GM18520 (cell line): Measurements from ENCODE around the gene IGFL4.

Source experiments
- ATAC-seq: cut with Tn5 transposase; IDR thresholded peaks from one replicate; pipeline ENCODE4 v1.9.1; 2021; ENCODE audit not compliant: unreplicated experiment

Gene IGFL4

DNA sequence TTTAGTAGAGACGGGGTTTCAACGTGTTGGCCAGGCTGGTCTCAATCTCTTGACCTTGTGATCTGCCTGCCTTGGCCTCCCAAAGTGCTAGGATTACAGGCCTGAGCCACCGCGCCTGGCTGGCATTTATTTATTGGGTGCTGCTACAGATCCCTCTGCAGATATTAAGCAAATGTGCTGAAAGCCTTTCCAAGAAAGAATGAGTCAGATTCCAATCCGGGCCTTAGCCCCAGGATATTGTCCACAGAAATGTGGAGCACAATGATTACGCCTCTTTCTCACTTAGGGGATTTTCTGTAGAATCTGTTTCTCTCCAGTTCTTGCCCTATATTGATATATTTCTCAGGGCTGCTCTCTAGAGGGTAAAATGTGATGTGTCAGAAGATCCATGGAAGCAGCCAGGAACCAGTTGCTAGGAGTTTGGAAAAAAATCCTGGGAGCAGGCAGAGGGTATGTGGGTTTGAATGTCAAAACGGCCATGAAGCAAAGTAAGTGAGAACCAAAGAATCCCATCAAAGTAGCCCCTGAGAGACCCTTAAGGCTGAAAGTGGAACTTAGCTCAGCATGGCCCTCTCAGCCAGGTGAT, 24.8 kb upstream of the IGFL4 start:
- no peak for ATAC-seq

DNA sequence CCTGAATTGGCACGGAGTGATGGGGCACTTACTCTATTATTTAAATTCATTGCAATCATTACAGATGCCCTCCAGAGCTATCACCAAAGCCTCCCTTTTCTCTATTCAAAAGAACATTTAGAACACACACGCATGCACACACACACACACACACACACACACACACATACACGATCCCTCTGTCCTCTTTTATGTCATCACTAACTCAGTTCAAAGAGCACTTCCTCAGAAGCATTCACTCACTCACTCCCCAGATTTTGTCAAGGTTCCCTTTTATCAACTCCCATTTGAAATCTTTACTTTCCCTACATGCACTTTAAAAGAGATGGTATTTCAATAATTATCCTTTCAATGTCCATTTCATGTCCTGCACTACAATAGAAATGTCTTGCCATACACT, 22.4 kb upstream of the IGFL4 start:
- ATAC-seq: no peak

DNA sequence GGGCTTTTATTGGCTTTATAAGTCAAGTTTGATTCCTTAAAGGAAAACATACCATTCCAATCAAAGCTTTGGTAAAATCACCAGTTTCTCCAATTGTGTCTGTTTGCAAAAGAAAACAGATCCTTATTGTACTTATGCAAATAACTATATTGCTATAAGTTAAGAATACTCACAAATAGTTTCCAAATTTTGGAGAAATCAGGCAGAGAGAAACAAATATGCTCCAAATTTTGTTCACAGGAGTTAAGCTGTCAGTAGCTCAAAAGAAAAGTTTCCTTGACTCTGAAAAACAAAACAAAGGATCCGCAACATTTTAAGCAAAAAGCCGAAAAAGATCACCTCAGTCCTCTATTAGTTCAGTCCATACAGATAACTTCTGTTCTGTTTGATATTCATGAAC, 19.2 kb upstream of the IGFL4 start:
- no peak for ATAC-seq

DNA sequence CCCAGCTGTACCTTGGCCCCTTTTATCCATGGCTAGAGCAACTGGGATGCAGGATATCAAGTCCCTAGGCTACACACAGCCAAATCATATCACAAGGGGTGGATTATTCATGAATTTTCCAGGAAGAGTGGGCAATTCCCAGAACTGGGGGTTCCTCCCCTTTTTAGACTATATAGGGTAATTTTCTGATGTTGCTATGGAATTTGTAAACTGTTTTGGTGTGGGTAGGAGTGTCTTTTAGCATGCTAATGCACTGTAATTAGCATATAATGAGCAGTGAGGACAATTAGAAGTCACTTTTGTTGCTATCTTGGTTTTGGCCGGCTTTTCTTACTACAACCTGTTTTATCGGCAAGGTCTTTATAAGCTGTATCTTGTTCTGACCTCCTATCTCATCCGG, 18.0 kb upstream of the IGFL4 start:
- no peak for ATAC-seq

DNA sequence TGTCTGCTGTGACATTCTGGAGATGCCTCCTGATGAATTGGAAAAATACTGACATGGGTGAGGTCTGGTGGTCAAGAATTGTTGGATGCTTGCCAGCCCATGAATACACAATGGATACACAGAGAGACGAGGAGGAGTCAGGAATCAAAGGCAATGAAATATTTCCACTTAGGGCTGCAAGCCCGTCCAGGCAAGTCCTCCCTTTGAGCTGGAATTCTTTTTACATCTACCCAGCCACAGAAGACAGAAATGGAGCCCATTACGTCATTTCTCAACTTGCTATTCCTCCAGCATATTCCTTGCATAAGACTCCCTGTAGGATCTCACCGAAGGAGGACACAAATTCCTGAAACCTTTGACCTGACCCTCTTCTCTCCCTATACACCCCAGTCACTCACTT, 15.7 kb upstream of the IGFL4 start:
- no peak for ATAC-seq

DNA sequence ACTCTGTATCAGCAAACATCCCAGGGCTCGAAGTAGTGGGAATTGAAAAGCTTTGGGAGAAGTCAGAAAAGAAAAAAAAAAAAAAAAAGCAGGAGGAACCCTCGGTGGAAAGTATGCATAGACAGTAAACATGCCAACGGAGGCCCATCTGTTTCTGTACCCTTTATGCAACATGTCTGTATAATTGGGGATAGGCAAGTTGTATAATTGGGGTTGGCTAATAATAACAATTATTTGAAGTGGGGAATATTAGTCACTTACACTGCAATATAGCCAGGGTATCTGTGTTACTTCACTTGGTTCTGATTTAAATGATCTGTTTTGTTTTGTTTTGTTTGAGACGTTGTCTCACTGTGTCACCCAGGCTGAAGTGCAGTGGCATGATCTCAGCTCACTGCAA, 12.1 kb upstream of the IGFL4 start:
- ATAC-seq: no peak

DNA sequence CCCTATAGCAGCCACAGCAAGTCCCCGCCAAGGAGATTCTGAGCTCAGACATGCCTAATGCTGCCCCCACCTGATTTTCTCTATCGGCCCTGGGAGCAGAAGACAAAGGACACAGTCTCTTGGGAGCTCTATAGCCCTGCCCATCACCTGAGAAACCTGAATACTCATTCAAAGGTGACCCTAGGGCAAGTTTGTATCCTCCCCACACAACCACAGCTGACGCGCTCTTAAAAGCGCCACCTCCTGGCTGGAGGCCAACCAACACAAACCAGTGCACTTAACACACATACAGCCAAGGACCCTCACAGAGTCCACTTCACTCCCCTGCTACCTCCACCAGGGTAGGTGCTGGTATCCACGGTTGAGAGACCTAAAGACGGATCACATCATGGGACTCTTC, 8.8 kb upstream of the IGFL4 start:
- ATAC-seq: no peak

DNA sequence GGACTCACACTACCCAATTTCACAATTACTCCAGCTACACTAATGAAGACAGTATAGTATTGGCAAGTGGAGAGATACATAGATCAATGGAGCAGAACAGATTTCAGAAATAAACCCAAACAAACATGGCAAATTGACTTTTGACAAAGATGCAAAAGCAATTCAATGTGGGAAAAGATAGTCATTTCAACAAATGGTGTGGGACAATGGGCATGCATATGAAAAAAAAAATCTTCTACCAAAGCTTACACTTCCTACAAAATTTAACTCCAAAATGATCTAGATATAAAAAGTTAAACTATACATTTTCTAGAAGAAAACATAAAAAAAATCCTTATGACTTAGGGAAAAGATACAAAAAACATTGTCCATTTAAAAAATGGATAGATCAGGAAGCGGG, 2.7 kb upstream of the IGFL4 start:
- ATAC-seq: no peak

DNA sequence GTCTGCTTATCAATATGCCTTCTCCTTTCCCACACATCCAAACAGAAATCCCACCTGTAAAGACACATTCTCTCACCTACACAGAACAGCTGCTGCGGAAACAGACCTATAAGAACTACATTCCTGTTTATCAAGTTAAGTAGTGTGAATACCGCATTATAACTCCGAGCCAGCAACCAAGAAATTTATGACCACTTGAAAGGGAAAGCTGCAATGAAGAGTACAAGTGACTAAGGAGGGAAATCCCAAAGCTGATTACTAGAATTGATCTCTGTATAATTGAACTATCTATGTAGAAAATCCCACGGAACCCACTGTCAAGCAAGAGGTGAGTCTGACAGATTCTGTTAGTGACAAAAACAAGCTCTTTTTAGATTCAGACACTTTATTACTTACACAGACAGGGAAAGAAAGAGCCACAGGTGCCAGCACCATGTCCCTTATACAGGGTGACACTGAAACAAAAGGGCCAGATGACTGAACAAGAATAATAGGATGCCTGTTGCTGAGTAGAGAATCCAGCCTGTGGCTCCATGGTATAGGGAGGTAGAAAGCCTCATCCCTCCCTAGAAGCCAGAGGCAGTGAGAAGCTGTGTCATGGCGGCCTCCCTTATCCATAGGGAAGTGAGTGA, 1.6 kb upstream of the IGFL4 start:
- ATAC-seq: no peak

DNA sequence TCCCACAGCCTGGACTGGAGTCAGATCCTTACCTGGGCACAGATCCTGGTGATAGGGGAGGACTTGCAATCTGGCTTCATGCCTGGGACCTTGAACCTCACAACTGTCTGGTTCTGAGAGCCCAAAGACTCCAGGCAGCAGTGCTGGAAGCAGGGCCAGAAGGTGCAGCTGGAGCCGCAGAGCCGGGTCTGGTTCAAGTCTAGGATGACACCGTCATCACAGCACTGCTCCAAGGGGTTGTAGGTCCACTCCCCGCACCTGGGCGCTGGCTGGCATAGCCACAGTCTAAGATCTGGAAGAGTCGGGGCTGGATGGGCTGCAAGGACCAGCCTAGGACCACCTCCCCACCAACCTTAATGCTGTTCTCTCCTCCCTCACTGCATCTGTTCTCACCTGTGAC, 677 bp downstream of the IGFL4 start:
- ATAC-seq: no peak

DNA sequence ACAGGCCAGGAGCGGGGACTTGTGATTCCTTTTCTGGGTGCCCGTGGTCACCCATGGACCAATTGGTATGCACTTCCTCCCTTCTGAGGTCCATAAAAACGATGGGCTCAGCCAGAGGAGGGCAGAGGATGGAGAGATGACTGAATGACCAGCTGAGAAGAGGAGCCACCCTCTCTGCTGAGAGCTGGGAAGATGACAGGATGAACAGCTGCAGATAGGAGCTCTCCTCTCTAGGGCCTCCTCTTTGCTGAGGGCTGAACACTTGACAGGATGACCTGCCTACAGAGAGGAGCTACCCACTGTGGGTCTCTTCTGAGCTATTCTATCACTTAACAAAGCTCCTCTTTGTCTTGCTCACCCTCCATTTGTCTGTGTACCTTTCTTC, 4.1 kb downstream of the IGFL4 start:
- no peak for ATAC-seq

DNA sequence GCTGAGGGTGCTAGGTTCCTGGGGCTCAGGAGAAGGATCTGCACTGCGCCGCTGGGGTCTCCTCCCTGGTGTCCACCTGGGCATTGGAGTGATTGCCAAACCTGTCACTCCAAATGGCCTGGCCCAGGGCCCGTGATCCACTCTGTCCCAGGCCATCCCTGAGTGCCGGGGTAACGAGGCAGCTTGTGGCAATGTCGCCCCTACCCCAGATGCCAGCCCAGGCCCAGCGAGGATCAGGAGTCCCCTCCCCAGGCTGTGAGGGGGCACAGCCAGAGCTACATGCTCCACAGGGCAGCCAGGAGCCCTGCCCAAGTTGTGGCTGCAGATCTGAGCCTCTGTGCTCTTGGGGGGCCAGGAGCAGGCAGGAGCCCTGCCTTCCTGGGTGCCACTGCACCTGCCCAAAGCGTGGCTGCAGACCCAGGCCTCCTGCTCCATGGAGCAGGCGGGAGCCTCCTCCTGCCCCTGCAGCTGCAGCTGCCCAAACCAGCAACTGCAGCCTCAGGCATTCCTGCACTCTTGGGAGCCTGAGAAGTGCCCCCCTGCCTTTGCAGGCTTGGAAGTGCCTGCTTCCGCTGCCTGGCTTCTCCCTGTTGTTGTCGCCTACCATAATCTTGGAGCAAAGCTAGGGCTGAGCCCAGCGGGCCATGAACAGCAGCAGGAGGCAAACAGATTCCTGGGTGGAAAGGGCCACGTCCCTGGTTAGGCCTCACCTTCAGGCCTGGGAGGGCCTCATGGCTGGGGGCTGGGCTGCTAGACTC, 4.6 kb downstream of the IGFL4 start:
- ATAC-seq: no peak

DNA sequence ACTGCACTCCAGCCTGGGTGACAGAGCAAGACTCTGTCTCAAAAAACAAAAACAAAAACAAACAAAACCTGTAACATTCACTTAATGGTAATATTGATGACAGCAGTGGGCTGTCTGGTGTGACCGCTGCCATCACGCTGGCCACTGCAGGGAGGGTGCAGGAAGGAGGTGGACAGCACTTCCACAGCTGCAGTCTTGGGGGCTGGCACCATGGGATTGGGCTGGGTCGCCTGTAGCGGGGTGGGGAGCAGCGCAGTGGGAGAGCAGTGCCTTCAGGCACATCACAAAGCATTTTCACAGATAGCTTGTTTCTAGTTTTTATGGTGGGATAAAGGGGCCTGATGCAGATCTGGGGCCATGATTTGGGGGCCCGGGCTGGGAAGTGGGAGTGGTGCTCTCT, 5.3 kb downstream of the IGFL4 start:
- no peak for ATAC-seq

DNA sequence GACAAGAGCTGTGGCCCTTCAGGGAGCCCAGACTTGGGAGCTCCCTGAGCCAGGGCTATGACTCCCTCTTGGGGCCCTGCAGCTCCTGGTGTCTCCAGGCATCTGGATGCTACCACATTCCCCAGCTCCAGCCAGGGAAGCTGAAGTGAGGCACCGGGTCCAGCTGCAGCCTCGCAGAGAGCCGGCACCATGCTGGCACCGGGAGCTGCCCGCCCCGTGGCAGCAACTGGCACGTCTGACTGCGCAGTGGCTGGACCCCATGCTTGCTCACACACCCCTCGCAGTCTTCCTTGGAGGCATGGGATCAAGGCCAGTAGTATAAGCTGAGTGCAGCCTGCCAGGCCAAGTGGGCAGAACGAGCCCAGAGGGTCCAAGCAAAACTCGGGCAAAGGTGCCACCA, 7.4 kb downstream of the IGFL4 start:
- ATAC-seq: no peak

DNA sequence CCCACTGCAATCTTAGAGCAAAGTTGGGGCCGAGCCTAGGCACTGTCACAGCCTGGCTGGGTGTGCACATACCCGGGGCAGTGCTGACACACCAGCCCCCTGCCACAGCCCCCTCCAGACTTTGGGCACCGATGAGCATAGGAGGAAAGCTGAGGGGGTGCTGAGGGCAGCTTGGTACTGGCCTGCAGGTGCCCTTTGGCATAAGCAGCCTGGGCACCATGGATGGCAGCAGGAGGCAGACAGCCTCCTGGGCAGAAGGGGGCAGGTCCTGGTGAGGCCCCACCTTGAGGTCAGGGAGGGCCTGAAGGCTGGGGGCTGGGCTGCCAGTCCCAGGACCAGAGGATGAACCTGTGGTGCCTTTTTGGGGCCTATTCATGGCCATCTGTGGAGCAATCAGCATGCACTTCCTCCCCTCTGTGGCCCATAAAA, 8.2 kb downstream of the IGFL4 start:
- ATAC-seq: no peak

DNA sequence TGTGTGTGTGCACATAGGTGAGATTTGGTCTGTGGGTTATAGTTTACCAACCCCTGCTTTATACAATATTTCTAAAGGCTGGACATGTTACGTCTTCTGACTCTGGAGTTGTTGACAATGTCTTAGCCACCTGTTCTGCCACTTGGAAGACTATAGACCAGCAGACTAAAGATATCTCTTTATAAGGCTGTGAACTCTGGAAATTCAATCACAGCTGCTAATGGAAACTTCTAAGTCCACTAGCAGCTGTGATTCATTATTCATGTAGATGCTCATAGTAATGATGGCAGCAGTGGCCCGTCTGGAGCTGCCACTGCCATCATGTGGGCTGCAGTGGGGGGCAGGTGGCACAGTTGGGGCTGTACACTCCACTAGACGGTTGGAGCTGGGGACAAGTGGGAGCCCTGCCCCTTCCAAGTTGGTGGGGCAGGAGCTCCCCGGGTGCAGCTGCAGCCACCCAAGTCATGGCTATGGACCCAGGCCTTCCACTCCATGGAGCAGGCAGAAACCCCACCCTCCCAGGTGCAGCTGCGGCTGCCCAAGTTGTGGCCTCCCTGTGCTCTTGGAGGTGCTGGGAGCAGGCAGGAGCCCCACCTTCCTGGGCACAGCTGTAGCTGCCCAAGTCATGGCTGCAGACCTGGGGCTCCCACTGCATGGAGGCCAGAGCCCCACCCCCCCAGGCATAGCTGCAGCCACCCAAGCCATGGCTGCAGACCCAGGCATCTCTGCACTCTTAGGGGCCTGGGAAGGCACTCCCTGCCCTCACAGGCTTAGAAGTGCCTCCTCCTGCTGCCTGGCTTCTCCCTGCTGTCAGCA, 8.8 kb downstream of the IGFL4 start:
- ATAC-seq: no peak

DNA sequence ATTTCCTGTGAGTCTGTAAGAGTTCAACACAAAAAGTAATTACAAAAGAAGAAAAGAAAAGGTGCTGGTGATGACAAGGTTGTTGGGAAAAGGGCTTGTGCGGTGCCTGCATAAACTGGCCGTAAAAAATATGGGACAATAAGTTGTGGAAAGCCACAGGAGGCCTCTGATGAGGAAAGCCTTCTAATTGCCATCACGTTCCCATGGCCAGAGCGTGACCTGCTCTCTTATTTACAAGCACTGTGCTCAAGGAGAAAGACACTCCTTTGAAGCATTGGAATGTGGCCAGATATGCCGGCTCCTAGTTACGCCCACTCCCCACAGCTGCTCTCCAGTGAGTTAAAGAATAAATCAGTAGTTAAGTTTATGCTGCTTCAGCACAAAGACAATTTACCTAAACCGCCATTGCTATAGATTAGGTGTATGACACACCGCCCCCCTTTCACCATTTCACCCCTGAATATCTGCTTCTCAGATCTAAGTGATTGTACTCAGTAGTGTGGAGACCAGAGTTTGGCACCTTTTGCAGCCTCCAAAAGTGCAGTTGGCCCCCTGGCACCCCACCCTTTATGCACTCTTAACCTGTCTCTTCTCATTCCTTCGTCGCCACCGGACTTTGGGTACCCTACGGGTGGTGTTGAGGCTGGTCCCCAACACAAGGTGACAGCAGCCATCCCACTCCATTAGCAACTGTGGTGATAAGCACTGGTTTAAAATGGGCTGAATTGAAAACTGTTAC, 9.8 kb downstream of the IGFL4 start:
- no peak for ATAC-seq

DNA sequence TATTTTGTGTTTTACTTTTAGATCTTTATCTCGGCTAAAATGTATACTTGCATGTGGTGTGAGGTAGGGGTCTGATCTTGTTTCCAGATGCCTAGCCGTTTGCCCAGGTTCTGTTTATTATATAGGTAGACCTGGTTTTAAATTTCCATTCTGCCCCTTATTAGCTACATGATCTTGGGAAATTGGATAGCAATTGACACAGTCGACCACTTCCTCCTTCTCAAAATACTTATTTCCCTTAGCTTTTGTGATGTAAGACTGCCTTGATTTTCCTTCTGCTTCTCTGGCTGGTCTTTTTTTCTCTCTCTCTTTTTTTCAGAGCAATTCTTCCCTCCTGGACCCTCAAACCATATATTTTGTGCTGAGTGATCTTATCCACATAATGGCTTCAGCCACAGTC, 15.0 kb downstream of the IGFL4 start:
- no peak for ATAC-seq

DNA sequence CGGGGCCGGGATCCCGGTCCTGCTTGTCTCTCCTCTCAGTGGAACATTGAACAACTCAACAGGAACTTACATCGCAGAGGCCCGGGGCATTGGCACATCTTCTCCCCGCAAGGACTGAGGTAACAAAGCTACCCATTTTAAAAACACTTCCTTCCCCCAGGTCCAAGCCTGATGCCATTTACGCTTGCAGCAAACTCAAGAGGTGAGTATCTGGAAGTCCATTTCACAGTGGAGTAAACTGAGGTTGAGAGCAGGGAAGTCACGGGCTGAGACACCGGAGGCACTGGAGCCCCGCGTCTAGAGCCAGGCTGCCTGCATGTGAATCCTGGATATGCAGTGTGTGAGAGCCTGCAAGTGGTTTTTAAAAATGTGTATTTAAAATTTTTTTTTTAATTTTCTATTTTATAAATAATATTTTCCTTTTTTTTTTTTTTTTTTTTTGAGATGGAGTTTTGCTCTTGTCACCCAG, 17.5 kb downstream of the IGFL4 start:
- ATAC-seq: no peak

DNA sequence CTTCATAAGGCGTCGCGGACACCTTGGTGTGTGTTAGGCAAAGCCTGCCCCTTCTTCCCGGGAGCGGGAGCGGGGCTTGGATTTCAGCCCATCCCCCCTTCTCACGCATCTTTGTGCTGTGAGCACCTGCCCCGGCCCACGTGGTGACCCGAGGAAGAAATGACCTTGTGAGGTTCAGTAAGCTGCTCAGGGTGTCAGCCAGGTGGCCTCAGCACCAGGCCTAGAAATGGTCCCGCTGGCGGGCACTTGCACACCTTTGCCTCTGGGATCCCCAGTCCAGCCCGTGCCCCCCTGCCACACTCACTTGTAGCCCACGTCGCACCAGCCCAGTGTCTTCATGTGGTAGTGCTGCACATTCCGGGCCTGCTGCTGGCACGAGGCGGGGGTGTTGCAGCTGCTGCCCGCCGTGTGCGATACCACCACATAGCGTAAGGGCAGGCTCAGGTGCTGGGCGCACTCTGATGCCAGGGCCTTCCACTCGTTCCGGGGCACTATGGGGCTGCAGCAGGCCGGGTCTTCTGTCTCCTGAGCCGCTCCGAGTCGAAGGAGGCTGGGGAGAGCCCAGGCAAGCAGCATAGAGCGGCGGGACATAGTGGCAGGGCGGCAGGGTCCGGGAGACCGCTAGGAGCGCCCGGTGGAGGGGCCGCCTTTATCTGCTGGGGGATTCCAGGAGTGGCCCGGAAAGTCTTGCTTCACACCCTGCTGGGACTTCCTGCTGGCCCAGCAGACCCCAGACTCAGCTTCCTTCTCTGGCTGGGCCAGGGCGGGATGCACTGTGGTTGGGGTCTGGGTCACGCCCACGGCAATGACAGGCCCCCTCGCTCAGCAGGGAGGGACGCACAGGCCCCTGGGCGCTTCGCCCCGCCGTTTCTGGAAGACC, 18.1 kb downstream of the IGFL4 start, which contains the start of gene PGLYRP1:
Gene PGLYRP1, minus strand, starts transcription at position 623 of the 880 bp plus-strand sequence. Its CDS starts 32 bp downstream, at position 591.
- ATAC-seq: no peak
